IgD-negative memory B cell (primary cell): Measurements from ENCODE around the gene TYW1B. TPM values are rescaled to one million over a fixed set of nuclear protein-coding genes. Genes with fewer than 3 reads are reported as not detected.
"Not testable (repeated sequence)": the region's sequence is repeated elsewhere in the genome, so short reads cannot be mapped to it uniquely, and the experiment has no call there.

Experiments
- H3K27ac Mint-ChIP-seq, 3 donors: one replicate each; pipeline ENCODE4 v1.8.0; 2020 to 2022; ENCODE audit warnings: mild to moderate bottlenecking in 3 of 3, mixed read lengths in 3 of 3, moderate library complexity in 1 of 3
- H3K27me3 Mint-ChIP-seq: one replicate; pipeline ENCODE4 v1.8.0; 2021; ENCODE audit warnings: mixed read lengths
- H3K36me3 Mint-ChIP-seq: one replicate; pipeline ENCODE4 v1.8.0; 2020; ENCODE audit warnings: mild to moderate bottlenecking, mixed read lengths
- H3K4me1 Mint-ChIP-seq, 3 donors: one replicate each; pipeline ENCODE4 v1.8.0; 2020 to 2022; ENCODE audit warnings: mixed read lengths in 3 of 3, mild to moderate bottlenecking in 1 of 3
- H3K4me3 Mint-ChIP-seq, 4 donors: one replicate each; pipeline ENCODE4 v1.8.0; 2020 to 2022; ENCODE audit warnings: mild to moderate bottlenecking in 4 of 4, mixed read lengths in 4 of 4, moderate library complexity in 3 of 4
- H3K9me3 Mint-ChIP-seq, 3 donors: one replicate each; pipeline ENCODE4 v1.8.0; 2020 to 2021; ENCODE audit warnings: mixed read lengths in 3 of 3, mild to moderate bottlenecking in 1 of 3
- polyA plus RNA-seq: library from polyadenylated mRNA; unstranded; fragments of 300-500 nt; fragmentation: Illumina TruSeq; gene quantifications from one replicate; pipeline ENCODE4 v1.2.3, GENCODE V29; 2021

The TYW1B gene
- polyA plus RNA-seq, 1 donor from 2014 or later: 3.6 TPM

- H3K4me3 Mint-ChIP-seq, H3K9me3 Mint-ChIP-seq: not testable (repeated sequence)
- peaks cover 14% of the 10 kb centered on the region for H3K36me3 Mint-ChIP-seq
Observed at GRCh38 chr7:72705693-72706092, 122.3 kb downstream of the TYW1B start.

GRCh38 chr7:72704894-72705293 lies 123.1 kb downstream of the TYW1B start:
- Mint-ChIP-seq H3K27ac (no peak overlapping the region), H3K36me3 (peaks cover 8% of the 10 kb centered on the region), H3K27me3 (no peaks in the 10 kb centered on the region), H3K4me3 (no peak overlapping the region), H3K4me1 (peaks cover 0 to 3% (median 0%) of the 10 kb centered on the region in 3 donors), H3K9me3 (peaks cover 0 to 3% (median 0%) of the 10 kb centered on the region in 3 donors)

More at GRCh38 chr7:72705693-72706092, 122.3 kb downstream of the TYW1B start:
- not testable (repeated sequence) for H3K4me1 Mint-ChIP-seq, H3K27ac Mint-ChIP-seq, H3K27me3 Mint-ChIP-seq

GRCh38 chr7:72700548-72700947 lies 127.5 kb downstream of the TYW1B start:
- H3K27ac Mint-ChIP-seq, H3K9me3 Mint-ChIP-seq, H3K4me1 Mint-ChIP-seq, H3K36me3 Mint-ChIP-seq, H3K27me3 Mint-ChIP-seq, H3K4me3 Mint-ChIP-seq: not testable (repeated sequence)

- not testable (repeated sequence) for H3K9me3 Mint-ChIP-seq, H3K4me3 Mint-ChIP-seq, H3K27ac Mint-ChIP-seq, H3K36me3 Mint-ChIP-seq, H3K4me1 Mint-ChIP-seq, H3K27me3 Mint-ChIP-seq
Observed at GRCh38 chr7:72697066-72697465, 130.9 kb downstream of the TYW1B start.

- H3K27me3 Mint-ChIP-seq, H3K4me3 Mint-ChIP-seq, H3K36me3 Mint-ChIP-seq, H3K9me3 Mint-ChIP-seq, H3K4me1 Mint-ChIP-seq, H3K27ac Mint-ChIP-seq: not testable (repeated sequence)
Observed at GRCh38 chr7:72696643-72697042, 131.4 kb downstream of the TYW1B start.

GRCh38 chr7:72695482-72695881 lies 132.5 kb downstream of the TYW1B start:
- not testable (repeated sequence) for H3K36me3 Mint-ChIP-seq, H3K27ac Mint-ChIP-seq

GRCh38 chr7:72691442-72691841 lies 136.6 kb downstream of the TYW1B start:
- not testable (repeated sequence) for H3K9me3 Mint-ChIP-seq, H3K27me3 Mint-ChIP-seq, H3K4me3 Mint-ChIP-seq, H3K36me3 Mint-ChIP-seq, H3K4me1 Mint-ChIP-seq
- peak overlapping the region in 1 of 3 donors; percentile 13 for H3K27ac Mint-ChIP-seq

More at GRCh38 chr7:72695482-72695881, 132.5 kb downstream of the TYW1B start:
- H3K9me3 Mint-ChIP-seq, H3K4me3 Mint-ChIP-seq, H3K27me3 Mint-ChIP-seq, H3K4me1 Mint-ChIP-seq: not testable (repeated sequence)

GRCh38 chr7:72690177-72690576 lies 137.8 kb downstream of the TYW1B start:
- not testable (repeated sequence) for H3K27ac Mint-ChIP-seq, H3K27me3 Mint-ChIP-seq, H3K4me1 Mint-ChIP-seq, H3K9me3 Mint-ChIP-seq, H3K4me3 Mint-ChIP-seq
- H3K36me3 Mint-ChIP-seq: peaks cover 12% of the 10 kb centered on the region

- not testable (repeated sequence) for H3K9me3 Mint-ChIP-seq, H3K4me3 Mint-ChIP-seq, H3K4me1 Mint-ChIP-seq, H3K27me3 Mint-ChIP-seq, H3K27ac Mint-ChIP-seq
- H3K36me3 Mint-ChIP-seq: peaks cover 14% of the 10 kb centered on the region
Observed at GRCh38 chr7:72689344-72689743, 138.7 kb downstream of the TYW1B start.

- Mint-ChIP-seq H3K36me3 (peaks cover 23% of the 10 kb centered on the region), H3K4me1 (peaks cover 9 to 15% (median 10%) of the 10 kb centered on the region in 3 donors), H3K4me3 (peak overlapping the region in 1 of 4 donors; percentile 9)
- not testable (repeated sequence) for H3K9me3 Mint-ChIP-seq, H3K27me3 Mint-ChIP-seq, H3K27ac Mint-ChIP-seq
Observed at GRCh38 chr7:72681211-72681610, 146.8 kb downstream of the TYW1B start.

GRCh38 chr7:72676880-72677279 lies 151.1 kb downstream of the TYW1B start:
- H3K27ac Mint-ChIP-seq, H3K9me3 Mint-ChIP-seq, H3K27me3 Mint-ChIP-seq, H3K4me1 Mint-ChIP-seq, H3K4me3 Mint-ChIP-seq: not testable (repeated sequence)
- H3K36me3 Mint-ChIP-seq: peaks cover 22% of the 10 kb centered on the region

GRCh38 chr7:72676086-72676690 lies 151.8 kb downstream of the TYW1B start:
- H3K36me3 Mint-ChIP-seq: peaks cover 22% of the 10 kb centered on the region
- not testable (repeated sequence) for H3K27ac Mint-ChIP-seq, H3K4me1 Mint-ChIP-seq, H3K9me3 Mint-ChIP-seq, H3K4me3 Mint-ChIP-seq, H3K27me3 Mint-ChIP-seq

- H3K9me3 Mint-ChIP-seq, H3K27me3 Mint-ChIP-seq, H3K27ac Mint-ChIP-seq, H3K4me3 Mint-ChIP-seq, H3K4me1 Mint-ChIP-seq: not testable (repeated sequence)
- H3K36me3 Mint-ChIP-seq: peaks cover 22% of the 10 kb centered on the region
Observed at GRCh38 chr7:72675686-72676085, 152.3 kb downstream of the TYW1B start.

- Mint-ChIP-seq H3K9me3 (no peaks in the 10 kb centered on the region), H3K27me3 (no peaks in the 10 kb centered on the region), H3K4me1 (no peaks in the 10 kb centered on the region), H3K27ac (no peak overlapping the region), H3K36me3 (peaks cover 18% of the 10 kb centered on the region), H3K4me3 (no peak overlapping the region)
Observed at GRCh38 chr7:72674394-72674793, 153.6 kb downstream of the TYW1B start.

- not testable (repeated sequence) for H3K27ac Mint-ChIP-seq, H3K4me3 Mint-ChIP-seq, H3K9me3 Mint-ChIP-seq, H3K27me3 Mint-ChIP-seq, H3K36me3 Mint-ChIP-seq, H3K4me1 Mint-ChIP-seq
Observed at GRCh38 chr7:72670850-72671249, 157.2 kb downstream of the TYW1B start.

- not testable (repeated sequence) for H3K27me3 Mint-ChIP-seq, H3K4me3 Mint-ChIP-seq, H3K27ac Mint-ChIP-seq, H3K9me3 Mint-ChIP-seq, H3K4me1 Mint-ChIP-seq
- H3K36me3 Mint-ChIP-seq: peaks cover 15% of the 10 kb centered on the region
Observed at GRCh38 chr7:72668435-72668834, 159.6 kb downstream of the TYW1B start.

GRCh38 chr7:72667049-72667448 lies 161.0 kb downstream of the TYW1B start:
- H3K9me3 Mint-ChIP-seq, H3K27ac Mint-ChIP-seq, H3K27me3 Mint-ChIP-seq, H3K4me3 Mint-ChIP-seq, H3K4me1 Mint-ChIP-seq: not testable (repeated sequence)
- peaks cover 13% of the 10 kb centered on the region for H3K36me3 Mint-ChIP-seq
